Skeletal muscle tissue (tissue), 4 donors: ENCODE measurements around the gene ESRRB. TPM values are rescaled to one million over a fixed set of nuclear protein-coding genes. Genes with fewer than 3 reads are reported as not detected.
"Not testable (repeated sequence)": the region's sequence is repeated elsewhere in the genome, so short reads cannot be mapped to it uniquely, and the experiment has no call there.

ENCODE experiments used
- H3K27ac ChIP-seq: one replicate; pipeline ENCODE4 v1.7.0; 2013; ENCODE audit warnings: mild to moderate bottlenecking, low read depth, low read length, inconsistent platforms
- H3K27me3 ChIP-seq, 3 donors: one replicate each; pipeline ENCODE4 v1.7.0; 2013; ENCODE audit warnings: low read length in 3 of 3; ENCODE audit not compliant: control insufficient read depth in 3 of 3, insufficient read depth in 3 of 3
- H3K36me3 ChIP-seq, 3 donors: one replicate each; pipeline ENCODE4 v1.7.0; 2013; ENCODE audit warnings: low read length in 3 of 3; ENCODE audit not compliant: control insufficient read depth in 3 of 3, insufficient read depth in 3 of 3
- H3K4me1 ChIP-seq, 3 donors: one replicate each; pipeline ENCODE4 v1.7.0; 2013; ENCODE audit warnings: low read length in 3 of 3, mild to moderate bottlenecking in 3 of 3; ENCODE audit not compliant: control insufficient read depth in 3 of 3, insufficient read depth in 3 of 3
- H3K4me3 ChIP-seq, 3 donors: one replicate each; pipeline ENCODE4 v1.7.0; 2013; ENCODE audit warnings: low read length in 3 of 3
- H3K9ac ChIP-seq, 3 donors: one replicate each; pipeline ENCODE4 v1.7.0; 2013; ENCODE audit warnings: low read length in 3 of 3, mild to moderate bottlenecking in 3 of 3, moderate library complexity in 2 of 3, low read depth in 1 of 3
- H3K9me3 ChIP-seq, 3 donors: one replicate each; pipeline ENCODE4 v1.7.0; 2013; ENCODE audit warnings: low read length in 3 of 3; ENCODE audit not compliant: control insufficient read depth in 3 of 3
- total RNA-seq: library from RNA; depleted of rRNA; stranded (reverse); fragments of >200 nt; gene quantifications from one replicate; pipeline ENCODE4 v1.2.3, GENCODE V29; 2014
- donor health status: Osteomylitis.

The ESRRB gene
- total RNA-seq, 1 donor from 2014 or later: 1.6 TPM

- Histone ChIP-seq H3K27ac (no peak overlapping the region), H3K9me3 (no peaks in the 10 kb centered on the region), H3K36me3 (no peaks in the 10 kb centered on the region), H3K4me1 (no peaks in the 10 kb centered on the region), H3K27me3 (peaks cover 0 to 4% (median 0%) of the 10 kb centered on the region in 3 donors), H3K4me3 (no peak overlapping the region), H3K9ac (no peak overlapping the region)
These were observed 140.9 kb downstream of the ESRRB start for GRCh38 chr14:76516884-76517283.

- no peaks in the 10 kb centered on the region for H3K4me1 ChIP-seq
- H3K36me3 ChIP-seq: no peaks in the 10 kb centered on the region
- no peak overlapping the region for H3K27ac ChIP-seq
- H3K4me3 ChIP-seq: no peak overlapping the region
- H3K9ac ChIP-seq: no peak overlapping the region
- no peaks in the 10 kb centered on the region for H3K9me3 ChIP-seq
- H3K27me3 ChIP-seq: peaks cover 0 to 2% (median 0%) of the 10 kb centered on the region in 3 donors
These were observed 142.4 kb downstream of the ESRRB start for GRCh38 chr14:76518366-76518765.

DNA sequence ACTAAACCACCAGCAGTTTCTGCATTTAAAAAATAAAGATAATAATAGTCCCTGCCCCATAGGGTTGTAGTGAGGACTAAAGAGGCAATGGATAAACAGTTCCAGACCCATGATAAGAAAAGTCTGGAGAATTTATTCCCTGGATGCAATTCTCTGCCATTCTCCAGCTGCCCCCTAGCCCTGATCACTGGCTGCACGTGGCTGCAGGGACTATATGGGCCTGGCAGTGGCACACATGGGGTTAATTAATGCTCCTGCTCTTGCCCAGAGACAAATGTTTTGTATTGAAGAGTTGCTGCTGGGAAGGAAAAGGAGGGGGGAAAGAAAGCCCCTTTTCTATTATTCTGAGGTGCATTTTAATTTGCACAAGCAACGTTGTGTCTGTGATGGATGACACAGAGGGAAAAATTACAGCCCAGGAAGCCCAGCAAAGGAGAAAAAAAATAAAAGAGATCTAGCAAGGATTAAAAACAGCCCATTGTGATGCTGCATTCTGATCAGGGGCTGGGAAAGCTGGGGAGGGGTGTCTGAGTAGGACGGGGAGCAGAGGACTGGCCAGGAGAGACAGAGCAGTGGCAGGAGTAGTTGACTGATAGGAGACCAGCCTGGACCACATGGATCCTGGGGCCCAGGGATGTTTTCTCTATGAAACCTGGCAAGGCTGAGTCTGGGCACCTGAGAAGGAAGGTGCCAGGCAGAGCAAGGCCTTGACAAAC is 149.3 kb downstream of the ESRRB start:
- H3K9me3 ChIP-seq: no peaks in the 10 kb centered on the region
- no peaks in the 10 kb centered on the region for H3K4me1 ChIP-seq
- no peak overlapping the region for H3K27ac ChIP-seq
- H3K36me3 ChIP-seq: no peaks in the 10 kb centered on the region
- H3K9ac ChIP-seq: no peak overlapping the region
- H3K27me3 ChIP-seq: no peaks in the 10 kb centered on the region
- no peak overlapping the region for H3K4me3 ChIP-seq

GRCh38 chr14:76531085-76531484 is 155.1 kb downstream of the ESRRB start:
- no peak overlapping the region for H3K4me3 ChIP-seq
- H3K36me3 ChIP-seq: no peaks in the 10 kb centered on the region
- no peak overlapping the region for H3K9ac ChIP-seq
- H3K27me3 ChIP-seq: peaks cover 0 to 7% (median 0%) of the 10 kb centered on the region in 3 donors
- no peak overlapping the region for H3K27ac ChIP-seq
- H3K4me1 ChIP-seq: no peaks in the 10 kb centered on the region
- no peaks in the 10 kb centered on the region for H3K9me3 ChIP-seq

- Histone ChIP-seq H3K9ac (no peak overlapping the region), H3K4me1 (no peaks in the 10 kb centered on the region), H3K27ac (no peak overlapping the region), H3K36me3 (no peaks in the 10 kb centered on the region), H3K27me3 (peaks cover 0 to 7% (median 0%) of the 10 kb centered on the region in 3 donors), H3K9me3 (no peaks in the 10 kb centered on the region), H3K4me3 (no peak overlapping the region)
These were observed 155.9 kb downstream of the ESRRB start for GRCh38 chr14:76531821-76532318.

- H3K27ac ChIP-seq, H3K9me3 ChIP-seq, H3K9ac ChIP-seq, H3K36me3 ChIP-seq, H3K4me3 ChIP-seq, H3K4me1 ChIP-seq: not testable (repeated sequence)
- H3K27me3 ChIP-seq: peaks cover 0 to 12% (median 3%) of the 10 kb centered on the region in 3 donors
These were observed 160.7 kb downstream of the ESRRB start for GRCh38 chr14:76536636-76537035.

DNA sequence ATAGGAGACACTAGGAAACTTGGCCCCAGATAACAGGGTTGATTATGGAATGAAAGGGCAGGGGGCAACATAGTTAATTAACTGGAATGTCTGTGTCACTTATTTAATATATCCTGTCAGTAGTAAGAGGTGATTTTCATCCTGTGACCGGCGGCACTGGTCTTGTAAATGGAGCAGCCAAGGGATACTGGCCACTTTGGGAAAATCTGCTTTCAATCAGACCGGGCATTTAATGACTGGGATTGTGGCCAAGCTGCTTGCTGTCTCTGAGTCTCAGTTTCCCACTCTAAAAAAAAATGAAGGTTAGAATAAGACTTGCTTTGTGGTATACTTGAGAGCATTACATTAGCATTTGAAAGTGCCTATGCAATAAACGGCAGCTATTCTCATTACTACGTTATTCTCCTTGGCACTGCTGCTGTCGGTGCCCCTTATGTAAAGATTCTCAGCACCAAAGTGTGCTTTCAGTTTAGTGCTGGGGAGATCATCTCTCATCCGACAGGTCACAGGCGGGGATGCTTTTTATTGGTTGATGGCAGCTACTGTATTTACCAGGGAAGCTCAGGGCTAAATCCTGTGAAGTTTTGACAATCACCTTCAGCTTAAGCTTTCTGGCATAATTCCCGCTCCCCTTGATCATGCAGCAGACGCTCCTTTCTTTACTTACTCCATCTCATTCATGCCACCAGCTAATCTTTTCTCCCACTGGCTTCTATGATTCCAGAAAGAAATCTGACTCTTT is 162.1 kb downstream of the ESRRB start:
- H3K36me3 ChIP-seq: no peaks in the 10 kb centered on the region
- H3K4me1 ChIP-seq: no peaks in the 10 kb centered on the region
- H3K9me3 ChIP-seq: no peaks in the 10 kb centered on the region
- H3K27ac ChIP-seq: no peak overlapping the region
- H3K4me3 ChIP-seq: no peak overlapping the region
- H3K9ac ChIP-seq: no peak overlapping the region
- peaks cover 0 to 12% (median 5%) of the 10 kb centered on the region in 3 donors for H3K27me3 ChIP-seq

DNA sequence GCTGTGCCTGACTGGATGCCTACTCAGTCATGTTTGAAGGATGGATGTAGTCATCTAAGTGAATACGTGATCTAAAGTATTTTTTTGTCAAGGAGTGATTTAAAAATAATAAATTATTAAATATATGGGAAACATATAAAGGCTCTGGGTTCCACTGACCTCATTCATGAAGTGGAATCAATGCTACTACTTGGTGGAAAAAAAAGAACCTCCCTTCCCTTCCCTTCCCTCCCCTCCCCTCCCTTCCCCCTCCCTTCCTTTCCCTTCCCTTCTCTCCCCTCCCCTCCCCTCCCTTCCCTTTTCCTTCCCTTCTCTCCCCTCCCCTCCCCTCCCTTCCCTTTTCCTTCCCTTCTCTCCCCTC is 162.7 kb downstream of the ESRRB start:
- Histone ChIP-seq H3K4me1 (no peaks in the 10 kb centered on the region), H3K27me3 (peaks cover 0 to 9% (median 5%) of the 10 kb centered on the region in 3 donors), H3K36me3 (no peaks in the 10 kb centered on the region), H3K27ac (no peak overlapping the region), H3K9me3 (no peaks in the 10 kb centered on the region), H3K4me3 (no peak overlapping the region), H3K9ac (no peak overlapping the region)

GRCh38 chr14:76539130-76539529 is 163.2 kb downstream of the ESRRB start:
- no peak overlapping the region for H3K4me3 ChIP-seq
- H3K27me3 ChIP-seq: peaks cover 0 to 7% (median 5%) of the 10 kb centered on the region in 3 donors
- no peak overlapping the region for H3K9ac ChIP-seq
- no peaks in the 10 kb centered on the region for H3K9me3 ChIP-seq
- H3K27ac ChIP-seq: no peak overlapping the region
- H3K4me1 ChIP-seq: no peaks in the 10 kb centered on the region
- H3K36me3 ChIP-seq: no peaks in the 10 kb centered on the region

- Histone ChIP-seq H3K27ac (no peak overlapping the region), H3K27me3 (peaks cover 0 to 6% (median 5%) of the 10 kb centered on the region in 3 donors), H3K9ac (no peak overlapping the region), H3K4me3 (no peak overlapping the region), H3K36me3 (no peaks in the 10 kb centered on the region), H3K9me3 (no peaks in the 10 kb centered on the region), H3K4me1 (no peaks in the 10 kb centered on the region)
These were observed 165.8 kb downstream of the ESRRB start for GRCh38 chr14:76541594-76542219.
